ENCODE measurements around the gene PLAGL2.
A peak's percentile ranks its signal among the peaks of the same experiment; 100 is the strongest.
"Not testable (repeated sequence)": the region's sequence is repeated elsewhere in the genome, so short reads cannot be mapped to it uniquely, and the experiment has no call there.

Gene PLAGL2

DNA sequence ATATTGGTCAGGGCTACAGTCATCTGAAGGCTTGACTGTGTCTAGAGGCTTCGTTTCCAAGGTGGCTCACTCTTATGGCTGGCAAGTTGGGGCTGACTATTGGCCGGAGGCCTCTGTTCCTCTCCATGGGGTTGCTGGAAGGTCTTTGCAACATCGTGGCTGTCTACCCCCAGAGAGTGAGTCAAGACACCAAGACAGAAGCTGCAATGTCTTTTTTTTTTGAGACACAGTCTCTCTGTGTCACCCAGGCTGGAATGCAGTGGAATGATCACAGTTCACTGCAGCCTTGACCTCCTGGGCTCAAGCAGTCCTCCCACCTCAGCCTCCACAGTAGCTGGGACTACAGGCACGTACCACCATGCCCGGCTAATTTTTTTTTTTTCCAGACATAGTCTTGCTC is 40.5 kb upstream of the PLAGL2 start:
- no peak overlapping the region for H3K27ac ChIP-seq (ENCODE audit: low read length)
- H3K9me3 ChIP-seq (ENCODE audit: insufficient read depth, low read length): no peaks in the 10 kb centered on the region
- H4K20me1 ChIP-seq (ENCODE audit: insufficient read depth, low read length): no peaks in the 10 kb centered on the region
- H3K4me1 ChIP-seq (ENCODE audit: low read length): peaks cover 6% of the 10 kb centered on the region; the same call in 1 of the 2 replicates
- no peak overlapping the region for H3K4me3 ChIP-seq (ENCODE audit: low read length)
- TF ChIP-seq, protein P1, sequence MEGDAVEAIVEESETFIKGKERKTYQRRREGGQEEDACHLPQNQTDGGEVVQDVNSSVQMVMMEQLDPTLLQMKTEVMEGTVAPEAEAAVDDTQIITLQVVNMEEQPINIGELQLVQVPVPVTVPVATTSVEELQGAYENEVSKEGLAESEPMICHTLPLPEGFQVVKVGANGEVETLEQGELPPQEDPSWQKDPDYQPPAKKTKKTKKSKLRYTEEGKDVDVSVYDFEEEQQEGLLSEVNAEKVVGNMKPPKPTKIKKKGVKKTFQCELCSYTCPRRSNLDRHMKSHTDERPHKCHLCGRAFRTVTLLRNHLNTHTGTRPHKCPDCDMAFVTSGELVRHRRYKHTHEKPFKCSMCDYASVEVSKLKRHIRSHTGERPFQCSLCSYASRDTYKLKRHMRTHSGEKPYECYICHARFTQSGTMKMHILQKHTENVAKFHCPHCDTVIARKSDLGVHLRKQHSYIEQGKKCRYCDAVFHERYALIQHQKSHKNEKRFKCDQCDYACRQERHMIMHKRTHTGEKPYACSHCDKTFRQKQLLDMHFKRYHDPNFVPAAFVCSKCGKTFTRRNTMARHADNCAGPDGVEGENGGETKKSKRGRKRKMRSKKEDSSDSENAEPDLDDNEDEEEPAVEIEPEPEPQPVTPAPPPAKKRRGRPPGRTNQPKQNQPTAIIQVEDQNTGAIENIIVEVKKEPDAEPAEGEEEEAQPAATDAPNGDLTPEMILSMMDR (IDR thresholded peaks at IDR 0.05; ENCODE audit: low read depth, low read length): no peak
- no peak for TF ChIP-seq EZH2phosphoT487 (IDR thresholded peaks at IDR 0.05; ENCODE audit: low read depth)
- H3K79me2 ChIP-seq (ENCODE audit: low read length): no peaks in the 10 kb centered on the region
- peaks cover 11% of the 10 kb centered on the region; the same call in 1 of the 2 replicates for H3K27me3 ChIP-seq (ENCODE audit: low read depth, low read length)
- H3K9ac ChIP-seq (ENCODE audit: low read length): no peak overlapping the region
- H2AFZ ChIP-seq (ENCODE audit: low read depth, low read length): no peak overlapping the region
- no peaks in the 10 kb centered on the region for H3K36me3 ChIP-seq (replicated peaks; ENCODE audit: low read depth, low read length)
- peak overlapping the region; percentile 27; the same call in 1 of the 2 replicates for H3K4me2 ChIP-seq (ENCODE audit: low read length)

DNA sequence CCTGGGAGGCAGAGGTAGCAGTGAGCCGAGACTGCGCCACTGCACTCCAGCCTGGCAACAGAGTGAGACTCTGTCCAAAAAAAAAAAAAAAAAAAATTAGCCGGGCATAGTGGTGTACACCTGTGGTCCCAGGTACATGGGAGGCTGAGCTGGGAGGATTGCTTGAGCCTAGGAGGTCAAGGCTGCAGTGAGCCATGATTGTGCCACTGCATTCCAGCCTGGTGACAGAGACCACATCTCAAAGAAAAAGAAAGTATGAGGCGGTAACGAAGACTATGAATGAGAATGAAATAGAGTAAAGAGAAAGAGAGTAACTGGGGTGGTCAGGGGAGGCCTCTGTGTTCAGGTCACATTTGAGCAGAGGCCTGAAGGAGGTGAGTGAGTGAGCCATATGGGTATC is 38.7 kb upstream of the PLAGL2 start:
- not testable (repeated sequence) for H3K4me2 ChIP-seq (ENCODE audit: low read length); H4K20me1 ChIP-seq (ENCODE audit: insufficient read depth, low read length); H3K79me2 ChIP-seq (ENCODE audit: low read length); H3K9ac ChIP-seq (ENCODE audit: low read length); H3K27ac ChIP-seq (ENCODE audit: low read length); H3K4me1 ChIP-seq (ENCODE audit: low read length); H2AFZ ChIP-seq (ENCODE audit: low read depth, low read length); H3K4me3 ChIP-seq (ENCODE audit: low read length); H3K9me3 ChIP-seq (ENCODE audit: insufficient read depth, low read length); H3K36me3 ChIP-seq (replicated peaks; ENCODE audit: low read depth, low read length); H3K27me3 ChIP-seq (ENCODE audit: low read depth, low read length)

DNA sequence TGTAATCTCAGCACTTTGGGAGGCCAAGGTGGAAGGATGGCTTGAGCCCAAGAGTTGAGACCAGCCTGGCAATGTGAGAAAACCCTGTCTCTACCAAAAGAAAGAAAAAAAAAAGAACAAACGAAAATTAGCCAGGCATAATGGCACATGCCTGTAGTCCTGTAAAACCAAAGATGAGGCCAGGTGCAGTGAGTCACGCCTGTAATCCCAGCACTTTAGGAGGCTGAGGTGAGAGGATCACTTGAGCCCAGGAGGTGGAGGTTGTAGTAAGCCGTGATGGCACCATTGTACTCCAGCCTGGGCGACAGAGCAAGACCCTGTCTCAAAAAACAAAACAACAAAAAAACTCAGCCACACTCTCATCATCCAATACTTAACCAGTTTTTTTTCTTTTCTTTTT is 37.4 kb upstream of the PLAGL2 start:
- Histone ChIP-seq H3K36me3 (replicated peaks; ENCODE audit: low read depth, low read length) (no peaks in the 10 kb centered on the region), H3K27me3 (ENCODE audit: low read depth, low read length) (0 out of 2 replicates have a peak, but pooled peaks cover 2% of the 10 kb centered on the region), H3K9me3 (ENCODE audit: insufficient read depth, low read length) (no peaks in the 10 kb centered on the region), H3K4me3 (ENCODE audit: low read length) (no peak overlapping the region), H3K79me2 (ENCODE audit: low read length) (no peaks in the 10 kb centered on the region), H3K4me1 (ENCODE audit: low read length) (peaks cover 6% of the 10 kb centered on the region; the same call in 1 of the 2 replicates), H2AFZ (ENCODE audit: low read depth, low read length) (no peak overlapping the region), H3K4me2 (ENCODE audit: low read length) (no peak overlapping the region), H3K27ac (ENCODE audit: low read length) (no peak overlapping the region), H3K9ac (ENCODE audit: low read length) (no peak overlapping the region), H4K20me1 (ENCODE audit: insufficient read depth, low read length) (no peaks in the 10 kb centered on the region)
- TF ChIP-seq, protein P1 (IDR thresholded peaks at IDR 0.05; ENCODE audit: low read depth, low read length): no peak
- no peak for TF ChIP-seq EZH2phosphoT487 (IDR thresholded peaks at IDR 0.05; ENCODE audit: low read depth)

DNA sequence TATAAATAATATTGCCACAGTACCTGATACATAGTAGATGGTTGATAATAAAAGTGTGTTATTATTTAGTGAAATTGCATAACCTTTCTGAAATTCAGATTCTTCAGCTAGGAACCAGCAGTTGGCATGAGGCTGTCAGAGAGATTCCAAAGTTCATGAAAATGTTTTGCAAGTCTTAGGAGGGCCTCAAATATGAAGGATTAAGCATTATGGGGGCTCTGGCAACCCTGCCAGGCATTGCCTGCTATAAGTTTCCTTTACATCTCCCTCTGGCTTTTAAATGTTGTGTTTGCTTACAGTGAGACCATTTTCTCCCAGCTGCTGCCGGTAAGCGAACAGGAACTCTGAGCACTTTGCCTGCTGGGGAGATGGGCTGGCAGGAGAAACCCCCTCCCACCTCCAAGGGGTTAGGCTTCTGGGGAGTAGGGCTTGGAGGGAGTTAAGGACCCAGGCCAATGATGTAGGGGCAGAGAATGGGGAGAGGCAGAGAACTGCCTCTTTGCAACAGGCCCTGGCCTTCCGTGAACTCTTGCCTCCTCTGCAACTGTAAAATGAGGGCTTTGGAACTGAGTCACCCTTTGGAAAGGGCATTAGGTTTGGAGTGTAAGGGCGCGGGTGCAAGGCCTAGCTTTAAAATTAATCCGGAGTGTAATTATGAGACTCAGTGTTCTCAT is 36.7 kb upstream of the PLAGL2 start:
- Histone ChIP-seq H3K27ac (ENCODE audit: low read length) (no peak overlapping the region), H3K79me2 (ENCODE audit: low read length) (no peaks in the 10 kb centered on the region), H3K27me3 (ENCODE audit: low read depth, low read length) (no peaks in the 10 kb centered on the region), H3K36me3 (replicated peaks; ENCODE audit: low read depth, low read length) (no peaks in the 10 kb centered on the region), H2AFZ (ENCODE audit: low read depth, low read length) (no peak overlapping the region), H3K9ac (ENCODE audit: low read length) (no peak overlapping the region), H3K9me3 (ENCODE audit: insufficient read depth, low read length) (no peaks in the 10 kb centered on the region), H3K4me2 (ENCODE audit: low read length) (no peak overlapping the region), H3K4me3 (ENCODE audit: low read length) (no peak overlapping the region), H4K20me1 (ENCODE audit: insufficient read depth, low read length) (no peaks in the 10 kb centered on the region), H3K4me1 (ENCODE audit: low read length) (peaks cover 5% of the 10 kb centered on the region; the same call in 1 of the 2 replicates)
- TF ChIP-seq EZH2phosphoT487 (IDR thresholded peaks at IDR 0.05; ENCODE audit: low read depth): no peak
- TF ChIP-seq, protein P1 (IDR thresholded peaks at IDR 0.05; ENCODE audit: low read depth, low read length): no peak
